Testis (tissue), 3 donors: ENCODE results near the gene COPZ1. TPM values are rescaled to one million over a fixed set of nuclear protein-coding genes. Genes with fewer than 3 reads are reported as not detected.

Experiments used
- DNase-seq: peaks from one replicate; pipeline ENCODE4 v3.0.0-alpha.2; 2019
- H3K27ac ChIP-seq, 2 donors: fragments of 200-600 bp; sonication (generic); one replicate each; pipeline ENCODE4 v1.5.1; 2019
- H3K27me3 ChIP-seq: fragments of 200-600 bp; sonication (generic); one replicate; pipeline ENCODE4 v1.5.1; 2019
- H3K36me3 ChIP-seq: fragments of 200-600 bp; sonication (generic); one replicate; pipeline ENCODE4 v1.5.1; 2017; ENCODE audit warnings: low read depth; ENCODE audit errors: missing control alignments
- H3K4me1 ChIP-seq: fragments of 200-600 bp; sonication (generic); one replicate; pipeline ENCODE4 v1.5.1; 2019
- H3K4me3 ChIP-seq, 2 donors: fragments of 200-600 bp; sonication (generic); one replicate each; pipeline ENCODE4 v1.5.1; 2017 to 2019
- H3K9me3 ChIP-seq: fragments of 200-600 bp; sonication (generic); one replicate; pipeline ENCODE4 v1.5.1; 2017
- POLR2A ChIP-seq: fragments of 450-650 bp; IDR thresholded peaks from one replicate; pipeline ENCODE4 v1.6.1; 2017; ENCODE audit warnings: antibody characterized with exemption, mild to moderate bottlenecking, moderate library complexity
- WGBS, 2 donors: methylation state at CpG; one replicate each; pipeline ENCODE4 v1.1.5; 2018; 5-methylcytosine and 5-hydroxymethylcytosine counted together
- intact Hi-C: fragments of 100-400 bp; cut with DNase I; formaldehyde crosslinking; loops from one replicate; pipeline ENCODE4 v1.15.1; 2023; ENCODE audit warnings: low total_unique reads
- polyA plus RNA-seq: library from polyadenylated mRNA; stranded (reverse); fragments of 350-450 nt; fragmentation: Illumina TruSeq; extraction: RNeasy Lipid Tissue Mini Kit (QIAGEN cat#74804); gene quantifications from one replicate; pipeline ENCODE4 v1.2.3, GENCODE V29; 2014; ENCODE audit warnings: low read depth, low replicate concordance; ENCODE audit not compliant: insufficient read depth
- total RNA-seq, 2 donors: library from RNA; depleted of rRNA; stranded (reverse); fragments of >200 nt; gene quantifications; one replicate each; pipeline ENCODE4 v1.2.3, GENCODE V29; 2016
- TF ChIP-seq, protein P1 (sequence below), 3 experiments: fragments of 450-650 bp in 2 of 3; fragments of 200-600 bp in 1 of 3; sonication (generic) in 1 of 3; IDR thresholded peaks; one replicate each; pipeline ENCODE4 v1.5.1; 2016 to 2019; ENCODE audit warnings: antibody characterized with exemption in 3 of 3, mild to moderate bottlenecking in 2 of 3, moderate library complexity in 1 of 3

COPZ1 gene
- total and polyA plus RNA-seq, 3 donors from 2014 or later: 45.9 to 123 (median 63.9) TPM

DNA sequence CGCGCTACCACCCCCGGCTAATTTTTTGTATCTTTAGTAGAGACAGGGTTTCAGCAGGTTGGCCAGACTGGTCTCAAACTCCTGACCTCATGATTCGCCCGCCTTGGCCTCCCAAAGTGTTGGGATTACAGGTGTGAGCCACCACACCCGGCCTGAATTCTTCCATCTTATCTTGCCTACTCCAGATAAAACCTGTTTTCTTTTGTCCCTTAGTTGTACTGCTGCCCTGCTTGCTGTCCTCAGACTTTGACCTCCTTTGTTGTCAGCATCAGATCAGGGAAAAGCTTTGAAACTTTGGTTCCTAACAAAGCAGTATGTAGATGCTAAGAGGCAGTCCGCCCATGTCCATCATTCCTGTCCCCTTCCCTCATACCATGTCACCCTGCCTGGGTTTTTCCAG, 15.9 kb downstream of the COPZ1 start:
- Histone ChIP-seq H3K36me3 (no peaks in the 10 kb centered on the region), H3K4me3 (no peak overlapping the region), H3K27ac (no peak overlapping the region), H3K27me3 (no peaks in the 10 kb centered on the region), H3K9me3 (no peaks in the 10 kb centered on the region), H3K4me1 (peaks cover 36% of the 10 kb centered on the region)
- 68 to 78% methylated on average over 7 of the region's 7 CpGs for WGBS, 2 donors
- no peak for TF ChIP-seq POLR2A
- TF ChIP-seq, protein P1, sequence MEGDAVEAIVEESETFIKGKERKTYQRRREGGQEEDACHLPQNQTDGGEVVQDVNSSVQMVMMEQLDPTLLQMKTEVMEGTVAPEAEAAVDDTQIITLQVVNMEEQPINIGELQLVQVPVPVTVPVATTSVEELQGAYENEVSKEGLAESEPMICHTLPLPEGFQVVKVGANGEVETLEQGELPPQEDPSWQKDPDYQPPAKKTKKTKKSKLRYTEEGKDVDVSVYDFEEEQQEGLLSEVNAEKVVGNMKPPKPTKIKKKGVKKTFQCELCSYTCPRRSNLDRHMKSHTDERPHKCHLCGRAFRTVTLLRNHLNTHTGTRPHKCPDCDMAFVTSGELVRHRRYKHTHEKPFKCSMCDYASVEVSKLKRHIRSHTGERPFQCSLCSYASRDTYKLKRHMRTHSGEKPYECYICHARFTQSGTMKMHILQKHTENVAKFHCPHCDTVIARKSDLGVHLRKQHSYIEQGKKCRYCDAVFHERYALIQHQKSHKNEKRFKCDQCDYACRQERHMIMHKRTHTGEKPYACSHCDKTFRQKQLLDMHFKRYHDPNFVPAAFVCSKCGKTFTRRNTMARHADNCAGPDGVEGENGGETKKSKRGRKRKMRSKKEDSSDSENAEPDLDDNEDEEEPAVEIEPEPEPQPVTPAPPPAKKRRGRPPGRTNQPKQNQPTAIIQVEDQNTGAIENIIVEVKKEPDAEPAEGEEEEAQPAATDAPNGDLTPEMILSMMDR (IDR thresholded peaks at IDR 0.05): no peak
- intact Hi-C loops: no loop called here
- no peak for DNase-seq

- Histone ChIP-seq H3K4me3 (no peak overlapping the region), H3K4me1 (peaks cover 30% of the 10 kb centered on the region), H3K27me3 (no peaks in the 10 kb centered on the region), H3K9me3 (no peaks in the 10 kb centered on the region), H3K36me3 (no peaks in the 10 kb centered on the region), H3K27ac (no peak overlapping the region)
- intact Hi-C loops: no loop called here
- 81 to 94% methylated on average over 9 of the region's 9 CpGs for WGBS, 2 donors
- DNase-seq: no peak
- TF ChIP-seq POLR2A: no peak
- TF ChIP-seq, protein P1 (IDR thresholded peaks at IDR 0.05): no peak
These were observed 16.7 kb downstream of the COPZ1 start for GRCh38 chr12:54341378-54342300.

- Histone ChIP-seq H3K9me3 (no peaks in the 10 kb centered on the region), H3K4me3 (no peak overlapping the region), H3K4me1 (peaks cover 30% of the 10 kb centered on the region), H3K27ac (no peak overlapping the region), H3K36me3 (no peaks in the 10 kb centered on the region), H3K27me3 (no peaks in the 10 kb centered on the region)
- no peak for DNase-seq
- TF ChIP-seq, protein P1 (IDR thresholded peaks at IDR 0.05): no peak
- TF ChIP-seq POLR2A: no peak
- WGBS, 2 donors: 77 to 78% methylated on average over 4 of the region's 4 CpGs
- intact Hi-C loops: no loop called here
These were observed 24.1 kb downstream of the COPZ1 start for GRCh38 chr12:54349036-54349435.

DNA sequence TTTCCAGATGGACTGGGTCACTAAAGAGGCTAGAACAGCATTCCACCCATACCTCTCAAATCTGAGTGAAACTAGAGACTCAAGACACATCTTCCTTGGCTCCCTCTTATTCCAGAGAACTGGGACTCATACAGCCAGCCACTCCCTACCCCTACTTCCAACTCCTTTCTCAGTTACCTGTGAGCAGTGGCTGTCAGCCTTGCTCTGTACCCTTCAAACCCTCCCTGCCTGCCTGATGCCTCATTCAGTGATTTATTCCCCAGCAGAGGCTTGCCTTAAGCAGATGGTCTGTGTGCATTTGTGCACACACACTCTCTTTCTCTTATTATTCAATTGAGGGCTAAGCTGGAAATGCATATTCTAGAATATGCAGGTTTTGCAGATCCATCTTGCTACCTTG, 24.7 kb downstream of the COPZ1 start:
- no peak for DNase-seq
- peaks cover 30% of the 10 kb centered on the region for H3K4me1 ChIP-seq
- no peak overlapping the region for H3K4me3 ChIP-seq
- H3K27me3 ChIP-seq: no peaks in the 10 kb centered on the region
- TF ChIP-seq POLR2A: no peak
- TF ChIP-seq, protein P1 (IDR thresholded peaks at IDR 0.05): no peak
- no peak overlapping the region for H3K27ac ChIP-seq
- intact Hi-C loops: no loop called here
- H3K9me3 ChIP-seq: no peaks in the 10 kb centered on the region
- no peaks in the 10 kb centered on the region for H3K36me3 ChIP-seq

DNA sequence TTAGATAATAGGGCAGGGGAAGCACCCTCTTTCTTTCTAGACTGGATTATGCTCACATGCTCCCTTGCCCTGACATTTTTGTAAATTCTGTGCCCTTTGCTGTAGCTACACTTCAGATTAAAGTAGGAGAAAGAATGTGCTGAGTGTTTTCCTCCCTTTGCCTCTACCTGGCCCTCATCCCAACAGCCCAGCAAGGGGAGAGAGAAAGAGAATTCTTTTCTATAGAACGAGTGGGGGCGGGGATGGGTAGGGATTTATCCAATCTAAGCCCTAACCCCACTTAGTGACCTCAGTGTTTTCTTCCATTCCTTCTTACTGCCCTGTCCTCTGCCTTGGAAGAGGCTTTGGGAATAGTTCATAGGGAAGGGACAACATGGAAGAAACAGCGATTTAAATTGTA, 25.8 kb downstream of the COPZ1 start:
- WGBS, 2 donors: 46 to 64% methylated on average over 3 of the region's 3 CpGs
- H3K9me3 ChIP-seq: no peaks in the 10 kb centered on the region
- TF ChIP-seq POLR2A: no peak
- TF ChIP-seq, protein P1 (IDR thresholded peaks at IDR 0.05): no peak
- H3K27ac ChIP-seq: no peak overlapping the region
- H3K36me3 ChIP-seq: no peaks in the 10 kb centered on the region
- DNase-seq: no peak
- H3K4me1 ChIP-seq: peaks cover 38% of the 10 kb centered on the region
- intact Hi-C loops: no loop called here
- H3K27me3 ChIP-seq: no peaks in the 10 kb centered on the region
- H3K4me3 ChIP-seq: no peak overlapping the region
